ENCODE data around the gene SNRNP48.
A peak's percentile ranks its signal among the peaks of the same experiment; 100 is the strongest.

SNRNP48 gene

DNA sequence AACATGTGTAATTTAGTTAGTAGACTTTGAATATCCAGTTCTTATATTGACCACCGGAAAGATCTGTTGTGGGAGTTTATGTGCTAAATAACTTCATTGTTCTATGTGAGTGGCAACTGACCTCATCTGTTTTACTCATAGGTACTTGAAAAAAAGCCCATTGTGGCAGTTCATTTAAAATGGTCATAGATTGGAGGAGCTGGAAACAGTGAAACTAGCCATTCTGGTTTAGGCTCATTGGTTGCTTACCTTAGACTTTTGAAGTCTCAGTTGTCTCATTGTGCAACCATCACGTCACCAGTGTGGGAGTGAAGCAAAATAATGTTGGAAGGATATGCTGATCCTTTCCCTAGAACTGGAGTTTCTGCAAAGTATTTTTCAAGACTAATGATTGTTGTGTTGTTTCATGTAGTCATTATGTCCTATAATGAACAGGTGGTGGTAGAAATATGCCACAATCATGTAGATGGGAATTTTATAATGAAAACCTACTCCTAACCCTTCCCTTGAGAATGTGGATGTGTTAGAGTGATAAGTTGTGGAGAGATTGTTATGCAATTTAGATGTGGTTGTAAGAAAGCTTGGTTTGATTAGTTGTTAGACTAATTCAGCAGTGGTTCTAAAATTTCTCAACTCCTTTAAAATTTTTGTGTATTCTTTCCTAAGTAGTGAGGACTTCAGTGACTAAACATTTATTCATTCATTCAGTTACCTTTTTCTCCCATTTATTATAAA is 30.2 kb upstream of the SNRNP48 start:
- DNase-seq = no peak

DNA sequence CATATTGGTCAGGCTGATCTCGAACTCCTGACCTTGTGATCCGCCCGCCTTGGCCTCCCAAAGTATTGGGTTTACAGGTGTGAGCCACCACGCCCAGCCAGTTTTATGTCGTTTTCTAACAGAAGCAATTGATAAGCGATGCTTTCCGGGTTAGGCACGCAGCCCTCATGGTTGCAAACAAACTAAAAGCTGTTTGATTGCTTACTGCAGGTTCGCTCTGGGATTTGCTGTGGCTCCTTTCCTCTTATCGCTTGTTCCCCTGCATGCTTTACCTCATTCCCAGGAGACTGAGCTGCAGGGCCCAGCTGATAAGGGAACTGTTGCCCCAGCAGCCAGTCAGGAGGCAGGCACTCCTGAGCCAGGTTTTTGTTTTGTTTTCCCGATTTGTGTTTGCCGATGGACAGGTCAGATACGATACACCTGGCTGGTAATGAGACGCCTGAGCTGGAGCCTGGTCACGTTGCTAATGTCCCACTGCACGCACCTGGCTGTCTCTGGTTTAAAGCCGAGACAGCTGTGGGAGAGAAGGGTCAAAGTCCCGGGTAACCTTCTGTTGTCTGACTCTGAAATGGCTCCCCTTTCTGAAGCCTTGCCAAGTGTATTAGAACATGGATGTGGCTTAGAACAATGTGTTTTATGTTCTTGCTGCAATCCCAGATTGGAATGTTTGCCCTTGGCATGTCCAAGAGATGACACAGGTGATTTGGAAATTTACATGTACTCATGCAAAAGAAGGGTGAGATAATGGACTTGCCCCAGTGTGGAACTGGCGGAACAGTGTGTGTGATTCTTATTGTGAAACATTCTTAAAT is 28.6 kb upstream of the SNRNP48 start:
- peak; percentile 65 for DNase-seq

DNA sequence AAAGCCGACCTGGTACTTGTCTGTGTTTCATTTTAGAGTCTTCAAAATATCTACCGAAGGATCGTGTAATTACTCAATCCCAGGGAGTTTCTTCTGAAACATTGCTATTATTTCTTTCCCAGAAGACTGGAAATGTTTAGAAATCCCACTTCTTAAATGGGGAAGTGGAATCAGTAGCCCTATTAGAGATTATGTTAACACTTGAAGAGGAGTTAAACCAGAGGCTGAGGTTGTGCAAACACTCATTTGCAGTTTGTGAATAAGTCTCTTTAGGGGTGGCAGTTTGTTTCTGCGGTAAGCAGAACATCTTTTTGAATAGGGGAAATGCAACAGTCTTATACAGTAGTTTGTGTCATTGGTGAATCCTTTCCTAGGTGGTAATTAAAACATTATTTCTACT is 27.2 kb upstream of the SNRNP48 start:
- DNase-seq = no peak

DNA sequence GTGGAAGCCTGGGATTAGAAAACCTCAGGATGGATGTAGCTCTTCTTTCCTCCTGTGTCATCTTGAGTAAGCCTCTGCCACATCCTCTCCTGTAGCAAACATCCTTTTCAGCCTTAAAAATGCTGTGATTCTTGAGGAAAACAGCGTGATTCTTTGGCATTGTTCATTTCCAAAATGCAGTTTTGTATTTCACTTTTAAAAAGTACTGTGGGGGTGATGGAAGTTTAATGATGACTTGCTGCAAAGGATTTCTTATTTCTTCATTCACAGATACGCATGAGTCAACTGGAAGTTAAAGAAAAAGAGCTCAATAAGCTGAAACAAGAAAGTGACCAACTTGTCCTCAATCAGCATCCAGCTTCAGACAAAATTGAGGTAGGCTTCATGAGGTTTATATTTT is 23.9 kb upstream of the SNRNP48 start:
- DNase-seq = no peak

DNA sequence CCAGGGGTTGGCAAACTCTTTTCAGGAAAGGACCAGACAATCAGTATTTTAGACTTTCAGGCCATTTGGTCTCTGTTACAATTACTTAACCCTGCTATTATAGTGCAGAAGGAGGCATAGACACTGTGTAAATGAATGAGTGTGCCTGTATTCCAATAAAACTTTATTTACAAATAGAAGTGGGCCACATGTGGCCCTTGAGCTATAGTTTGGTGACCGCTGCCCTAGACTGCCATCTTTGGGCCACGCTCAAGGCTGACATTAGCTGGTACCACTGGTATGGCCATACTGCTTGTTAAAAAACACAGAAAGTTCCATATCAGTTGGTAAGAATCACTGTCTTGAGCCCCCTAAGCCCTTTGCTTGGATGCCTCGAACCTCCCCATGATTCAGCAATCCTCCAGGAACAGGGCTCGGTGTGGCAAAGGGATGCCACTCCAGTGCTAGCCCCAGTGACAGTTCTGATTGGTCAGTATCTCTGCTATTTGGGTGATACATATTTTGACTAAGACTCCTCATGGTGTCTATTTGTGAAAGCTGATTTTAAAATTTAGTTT is 23.3 kb upstream of the SNRNP48 start:
- no peak for DNase-seq

DNA sequence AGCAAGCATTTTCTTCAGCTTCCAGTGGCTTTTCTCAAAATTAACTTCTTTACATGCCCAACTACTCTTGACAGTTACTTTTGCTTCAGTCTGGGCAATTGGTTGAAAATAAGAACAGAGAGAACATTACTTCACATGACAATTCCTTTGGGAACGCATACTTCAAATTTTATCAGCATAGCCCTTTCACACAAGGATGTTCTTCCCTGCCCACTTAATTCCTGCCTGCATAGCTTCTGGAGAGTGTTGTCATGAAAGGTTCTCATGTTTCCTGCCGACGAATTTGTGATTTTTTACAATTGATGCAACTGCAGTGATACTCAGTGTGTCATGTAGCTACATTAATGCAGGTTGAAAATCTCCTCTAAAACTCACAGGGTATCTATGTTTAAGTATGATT is 22.0 kb upstream of the SNRNP48 start:
- DNase-seq = no peak

DNA sequence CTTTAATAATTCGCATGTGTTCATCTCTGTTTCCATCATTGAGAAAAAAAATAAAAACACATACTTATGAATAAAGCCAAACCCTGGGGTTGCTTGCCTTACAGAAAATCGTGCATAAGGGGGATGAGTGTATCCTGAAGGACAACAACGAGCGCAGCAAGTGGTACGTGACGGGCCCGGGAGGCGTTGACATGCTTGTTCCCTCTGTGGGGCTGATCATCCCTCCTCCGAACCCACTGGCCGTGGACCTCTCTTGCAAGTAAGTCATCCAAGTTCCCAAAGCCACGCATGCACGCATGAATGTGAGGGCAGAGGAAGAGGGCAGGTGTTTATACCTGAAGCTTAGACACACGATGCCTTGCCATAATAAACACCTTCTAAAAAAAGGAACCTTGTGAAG is 20.9 kb upstream of the SNRNP48 start:
- no peak for DNase-seq

DNA sequence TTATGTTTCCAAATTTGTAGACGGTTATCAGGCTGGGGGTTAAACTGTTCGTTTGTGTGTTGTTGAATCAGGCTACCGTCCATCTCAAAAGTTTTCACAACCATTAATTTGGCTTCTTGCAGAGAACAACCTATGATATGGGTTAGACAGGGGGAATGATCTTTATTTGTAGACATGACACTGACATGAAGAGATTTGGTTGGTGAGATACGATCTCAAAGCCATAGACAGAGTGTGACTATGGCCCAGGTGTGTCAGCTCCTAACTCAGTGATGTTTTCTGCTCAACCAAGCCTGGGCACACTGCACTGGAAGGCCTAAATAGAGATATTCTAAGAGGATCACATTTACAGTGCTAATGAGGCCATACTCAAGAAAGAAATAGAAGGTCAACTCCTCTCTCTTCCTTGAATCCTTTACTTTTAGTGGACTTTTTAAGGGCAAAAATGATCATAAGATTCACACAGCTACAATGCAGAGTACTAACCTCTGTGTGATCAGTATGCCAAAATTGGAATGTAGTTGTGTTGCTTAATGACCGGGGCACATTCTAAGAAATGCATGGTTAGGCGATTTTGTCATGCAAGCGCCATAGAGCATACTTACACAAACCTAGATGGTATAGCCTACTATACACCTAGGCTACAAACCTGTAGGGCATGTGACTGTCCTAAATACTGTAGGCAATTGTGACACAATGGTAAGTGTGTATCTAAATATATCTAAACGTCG is 17.6 kb upstream of the SNRNP48 start:
- no peak for DNase-seq

DNA sequence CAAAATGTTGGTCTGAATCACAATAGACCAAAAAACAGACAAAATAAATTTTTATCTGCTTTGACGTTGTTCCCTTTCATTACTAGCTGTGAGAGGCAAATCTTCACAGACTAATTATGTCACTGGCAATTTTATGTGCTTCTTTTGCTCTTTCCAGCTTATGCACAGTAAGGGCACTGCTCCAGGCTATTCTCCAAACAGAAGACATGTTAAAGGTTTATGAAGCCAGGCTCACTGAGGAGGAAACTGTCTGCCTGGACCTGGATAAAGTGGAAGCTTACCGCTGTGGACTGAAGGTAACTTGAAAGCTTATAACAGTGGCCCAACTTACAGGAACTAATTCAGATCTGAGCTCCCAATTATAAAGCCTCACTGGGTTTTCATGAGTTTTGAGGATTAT is 15.5 kb upstream of the SNRNP48 start:
- DNase-seq = no peak

DNA sequence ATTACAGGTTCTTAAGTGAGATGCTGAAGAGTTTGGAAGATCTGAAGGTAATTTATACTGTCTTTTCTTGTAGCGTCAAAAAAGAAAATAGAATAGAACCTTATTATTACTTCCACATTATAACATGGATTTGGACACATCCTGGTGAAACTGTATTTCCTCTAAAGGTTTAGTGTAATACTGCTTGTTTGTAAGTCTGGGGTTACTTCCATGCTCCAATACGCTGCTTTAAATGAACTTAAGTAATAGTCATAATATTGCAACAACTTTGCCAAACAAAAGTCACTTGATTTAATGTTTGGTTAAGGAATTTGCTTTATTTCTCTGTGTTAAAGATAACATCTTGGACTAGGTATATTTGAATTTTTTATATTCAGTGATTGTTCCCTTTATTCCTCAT is 11.5 kb upstream of the SNRNP48 start:
- no peak for DNase-seq

DNA sequence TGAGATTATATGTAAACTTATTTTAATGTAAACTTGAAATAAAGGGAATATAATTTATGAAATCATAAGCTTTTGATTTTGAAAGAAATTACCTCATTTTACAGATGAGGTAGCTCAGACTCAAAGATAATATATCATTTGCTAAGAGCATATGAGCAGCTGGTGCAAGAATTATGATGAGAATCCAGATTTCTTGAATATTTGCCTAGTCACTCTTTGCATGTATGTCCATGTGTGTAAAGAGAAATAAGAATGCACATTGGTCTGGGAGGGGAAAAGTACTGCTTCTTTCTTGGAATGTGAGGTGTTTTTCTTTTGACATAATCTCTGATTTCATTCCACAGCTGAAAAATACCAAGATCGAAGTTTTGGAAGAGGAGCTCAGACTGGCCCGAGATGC is 11.1 kb upstream of the SNRNP48 start:
- DNase-seq = no peak

DNA sequence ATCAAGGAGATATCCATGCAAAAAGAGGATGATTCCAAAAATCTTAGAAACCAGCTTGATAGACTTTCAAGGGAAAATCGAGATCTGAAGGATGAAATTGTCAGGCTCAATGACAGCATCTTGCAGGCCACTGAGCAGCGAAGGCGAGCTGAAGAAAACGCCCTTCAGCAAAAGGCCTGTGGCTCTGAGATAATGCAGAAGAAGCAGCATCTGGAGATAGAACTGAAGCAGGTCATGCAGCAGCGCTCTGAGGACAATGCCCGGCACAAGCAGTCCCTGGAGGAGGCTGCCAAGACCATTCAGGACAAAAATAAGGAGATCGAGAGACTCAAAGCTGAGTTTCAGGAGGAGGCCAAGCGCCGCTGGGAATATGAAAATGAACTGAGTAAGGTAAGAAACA is 10.1 kb upstream of the SNRNP48 start:
- no peak for DNase-seq

DNA sequence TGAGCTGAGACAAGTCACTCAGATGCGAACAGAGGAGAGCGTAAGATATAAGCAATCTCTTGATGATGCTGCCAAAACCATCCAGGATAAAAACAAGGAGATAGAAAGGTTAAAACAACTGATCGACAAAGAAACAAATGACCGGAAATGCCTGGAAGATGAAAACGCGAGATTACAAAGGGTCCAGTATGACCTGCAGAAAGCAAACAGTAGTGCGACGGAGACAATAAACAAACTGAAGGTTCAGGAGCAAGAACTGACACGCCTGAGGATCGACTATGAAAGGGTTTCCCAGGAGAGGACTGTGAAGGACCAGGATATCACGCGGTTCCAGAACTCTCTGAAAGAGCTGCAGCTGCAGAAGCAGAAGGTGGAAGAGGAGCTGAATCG is 9.5 kb upstream of the SNRNP48 start:
- DNase-seq = no peak

DNA sequence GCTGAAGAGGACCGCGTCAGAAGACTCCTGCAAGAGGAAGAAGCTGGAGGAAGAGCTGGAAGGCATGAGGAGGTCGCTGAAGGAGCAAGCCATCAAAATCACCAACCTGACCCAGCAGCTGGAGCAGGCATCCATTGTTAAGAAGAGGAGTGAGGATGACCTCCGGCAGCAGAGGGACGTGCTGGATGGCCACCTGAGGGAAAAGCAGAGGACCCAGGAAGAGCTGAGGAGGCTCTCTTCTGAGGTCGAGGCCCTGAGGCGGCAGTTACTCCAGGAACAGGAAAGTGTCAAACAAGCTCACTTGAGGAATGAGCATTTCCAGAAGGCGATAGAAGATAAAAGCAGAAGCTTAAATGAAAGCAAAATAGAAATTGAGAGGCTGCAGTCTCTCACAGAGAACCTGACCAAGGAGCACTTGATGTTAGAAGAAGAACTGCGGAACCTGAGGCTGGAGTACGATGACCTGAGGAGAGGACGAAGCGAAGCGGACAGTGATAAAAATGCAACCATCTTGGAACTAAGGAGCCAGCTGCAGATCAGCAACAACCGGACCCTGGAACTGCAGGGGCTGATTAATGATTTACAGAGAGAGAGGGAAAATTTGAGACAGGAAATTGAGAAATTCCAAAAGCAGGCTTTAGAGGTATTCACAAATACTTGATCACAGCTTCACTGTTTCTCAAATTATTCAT is 8.9 kb upstream of the SNRNP48 start:
- no peak for DNase-seq

DNA sequence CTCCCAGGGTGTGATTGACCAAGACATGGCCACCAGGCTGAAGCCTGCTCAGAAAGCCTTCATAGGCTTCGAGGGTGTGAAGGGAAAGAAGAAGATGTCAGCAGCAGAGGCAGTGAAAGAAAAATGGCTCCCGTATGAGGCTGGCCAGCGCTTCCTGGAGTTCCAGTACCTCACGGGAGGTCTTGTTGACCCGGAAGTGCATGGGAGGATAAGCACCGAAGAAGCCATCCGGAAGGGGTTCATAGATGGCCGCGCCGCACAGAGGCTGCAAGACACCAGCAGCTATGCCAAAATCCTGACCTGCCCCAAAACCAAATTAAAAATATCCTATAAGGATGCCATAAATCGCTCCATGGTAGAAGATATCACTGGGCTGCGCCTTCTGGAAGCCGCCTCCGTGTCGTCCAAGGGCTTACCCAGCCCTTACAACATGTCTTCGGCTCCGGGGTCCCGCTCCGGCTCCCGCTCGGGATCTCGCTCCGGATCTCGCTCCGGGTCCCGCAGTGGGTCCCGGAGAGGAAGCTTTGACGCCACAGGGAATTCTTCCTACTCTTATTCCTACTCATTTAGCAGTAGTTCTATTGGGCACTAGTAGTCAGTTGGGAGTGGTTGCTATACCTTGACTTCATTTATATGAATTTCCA is 4.6 kb upstream of the SNRNP48 start:
- no peak for DNase-seq

DNA sequence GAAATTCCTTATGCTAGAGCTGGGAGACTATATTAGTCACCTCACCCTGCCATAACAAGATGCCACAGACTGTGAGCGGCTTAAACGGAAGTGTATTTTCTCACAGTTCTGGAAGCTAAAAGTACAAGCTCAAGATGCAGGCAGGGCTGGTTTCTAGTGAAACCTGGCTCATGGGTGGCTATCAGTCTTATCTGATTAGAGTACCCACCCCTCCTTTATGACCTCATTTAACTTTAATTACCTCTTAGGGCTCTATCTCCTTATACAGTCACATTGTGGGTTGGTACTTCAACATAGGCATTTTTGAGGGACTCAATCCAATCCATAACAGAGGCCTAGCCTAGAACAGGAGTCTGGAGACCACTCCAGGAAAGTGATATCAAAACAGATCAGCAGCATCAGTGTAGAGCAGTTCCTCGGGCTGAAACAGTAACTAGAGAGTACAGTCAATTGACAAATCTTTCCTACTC is 2.3 kb upstream of the SNRNP48 start:
- DNase-seq = no peak

DNA sequence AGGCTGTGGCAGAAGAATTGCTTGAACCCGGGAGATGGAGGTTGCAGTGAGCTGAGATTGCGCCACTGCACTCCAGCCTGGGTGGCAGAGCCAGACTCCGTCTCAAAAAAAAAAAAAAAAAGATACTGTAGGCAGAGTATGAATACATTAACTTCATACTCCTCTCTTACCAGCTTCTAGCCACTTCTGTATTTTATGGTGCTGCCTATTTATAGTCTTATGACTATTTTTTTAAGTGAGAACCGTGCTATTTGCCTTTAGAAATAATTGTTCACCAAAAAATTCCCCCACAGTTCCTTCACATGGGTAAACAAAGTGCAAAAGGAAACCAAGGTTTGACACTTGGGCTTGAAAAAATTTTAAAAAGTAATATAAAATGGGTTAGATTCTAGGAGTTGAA is 1.5 kb upstream of the SNRNP48 start:
- DNase-seq = no peak

DNA sequence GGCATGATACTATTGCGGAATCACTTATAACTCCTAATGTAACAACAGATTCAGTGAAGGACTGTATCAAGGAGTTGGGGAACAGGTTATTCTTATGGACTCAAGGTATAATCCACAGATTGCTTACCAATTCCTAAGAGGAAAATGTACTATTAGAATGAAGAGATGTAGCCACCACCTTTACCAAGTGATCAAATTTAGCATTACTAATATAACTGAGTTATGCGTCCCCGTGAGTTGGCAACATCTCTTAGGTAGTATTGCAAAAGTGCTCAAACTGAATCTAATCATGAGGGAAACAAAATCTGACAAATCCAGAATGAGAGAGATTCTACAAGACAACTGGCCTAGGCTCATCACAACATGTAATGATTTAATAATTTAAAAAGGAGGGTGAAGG is 777 bp upstream of the SNRNP48 start:
- DNase-seq = no peak

DNA sequence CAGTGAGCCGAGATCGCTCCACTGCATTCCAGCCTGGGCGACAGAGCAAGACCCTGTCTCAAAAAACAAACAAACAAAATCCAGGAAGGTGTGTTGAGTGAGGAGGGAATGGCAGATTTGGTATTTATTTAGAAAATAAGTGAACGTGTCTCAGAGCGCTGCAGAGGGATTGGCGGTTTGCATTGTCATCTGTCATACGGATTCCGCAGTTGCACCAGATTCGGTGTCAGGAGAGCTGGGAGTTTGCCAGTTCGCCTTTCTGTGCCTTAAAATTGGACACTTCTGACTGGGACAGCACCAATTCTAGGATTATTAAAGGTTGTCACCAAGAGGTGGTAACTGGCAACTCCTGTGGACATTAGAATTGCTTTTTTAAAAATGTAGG is 912 bp downstream of the SNRNP48 start:
- no peak for DNase-seq

DNA sequence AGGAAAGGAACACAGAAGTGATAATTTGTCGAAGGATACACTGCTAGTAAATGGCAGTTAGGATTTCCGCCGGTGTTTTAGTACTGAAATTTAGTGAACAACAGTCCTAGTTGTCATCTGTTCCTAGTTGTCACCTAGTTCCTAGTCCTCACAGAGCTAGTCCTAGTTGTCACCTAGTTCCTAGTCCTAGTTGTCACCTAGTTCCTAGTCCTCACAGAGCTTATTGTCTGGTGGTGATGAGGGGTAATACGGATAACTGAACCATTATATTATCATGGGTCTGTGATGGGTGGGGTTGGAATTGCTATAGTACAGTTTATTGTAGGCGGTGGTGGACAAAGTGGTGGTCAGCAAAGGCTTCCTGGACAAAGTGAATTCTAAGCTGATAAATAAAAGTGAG is 1.8 kb downstream of the SNRNP48 start:
- no peak for DNase-seq

DNA sequence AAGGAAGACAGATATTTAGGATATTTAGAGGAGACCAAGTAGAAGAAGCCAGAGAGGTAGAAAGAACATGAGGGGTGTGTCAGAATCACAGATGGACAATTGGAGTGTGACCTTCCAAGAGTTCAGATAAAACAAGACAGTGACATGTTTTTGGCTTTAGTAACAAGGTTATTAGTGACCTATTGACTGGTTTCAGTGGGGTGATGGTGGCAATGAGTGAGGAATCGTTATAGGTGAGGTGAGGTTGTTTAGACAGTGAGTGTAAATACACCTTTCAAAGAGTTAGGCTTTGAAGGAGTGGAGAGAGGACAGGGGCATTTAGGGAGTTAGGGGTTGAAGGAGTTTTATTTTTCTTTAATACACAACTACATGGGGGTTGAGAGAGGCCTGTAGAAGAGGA is 3.2 kb downstream of the SNRNP48 start:
- DNase-seq = no peak

DNA sequence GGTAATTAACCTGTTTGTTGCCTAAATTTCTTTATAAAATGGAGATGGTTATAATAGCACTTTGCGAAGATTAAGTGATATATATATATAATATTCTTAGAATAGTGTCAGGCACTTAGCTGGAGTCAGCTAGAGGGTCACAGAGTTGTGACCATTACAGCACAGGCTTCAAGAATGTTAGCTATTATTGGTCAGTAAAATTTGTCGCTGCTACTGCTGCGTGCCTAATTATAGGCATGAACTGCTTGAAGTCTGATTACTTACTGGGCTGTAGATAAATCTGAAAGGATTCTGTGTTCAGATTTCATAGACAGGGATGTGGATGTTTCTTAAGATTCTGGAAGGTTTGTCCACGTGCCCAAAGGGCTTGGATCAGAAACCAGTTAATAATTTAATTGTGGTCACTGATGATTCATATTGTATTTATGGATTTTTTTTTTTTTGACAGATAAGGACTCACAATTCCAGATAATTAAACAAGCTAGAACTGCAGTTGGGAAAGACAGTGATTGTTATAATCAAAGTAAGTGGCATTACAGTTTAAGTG is 4.7 kb downstream of the SNRNP48 start:
- no peak for DNase-seq

Data from DMS79 (cell line).